GM19467 (cell line): ENCODE data around the gene CD55.

Experiments
- ATAC-seq: cut with Tn5 transposase; IDR thresholded peaks from one replicate; pipeline ENCODE4 v1.9.1; 2021; ENCODE audit warnings: mild to moderate bottlenecking, moderate library complexity; ENCODE audit not compliant: unreplicated experiment

The CD55 gene

GRCh38 chr1:207328004-207328403, 6.5 kb downstream of the CD55 start:
- no peak for ATAC-seq

- ATAC-seq, result no peak
These were observed 7.5 kb downstream of the CD55 start for GRCh38 chr1:207328908-207329440.

- no peak for ATAC-seq
These were observed 8.0 kb downstream of the CD55 start for GRCh38 chr1:207329469-207329868.

GRCh38 chr1:207330011-207330710, 8.7 kb downstream of the CD55 start:
- no peak for ATAC-seq

- ATAC-seq, result no peak
These were observed 10.2 kb downstream of the CD55 start for GRCh38 chr1:207331354-207332313.

- no peak for ATAC-seq
These were observed 11.6 kb downstream of the CD55 start for GRCh38 chr1:207333009-207333600.

- ATAC-seq, result no peak
These were observed 12.1 kb downstream of the CD55 start for GRCh38 chr1:207333620-207334019.

GRCh38 chr1:207334337-207334736, 12.9 kb downstream of the CD55 start:
- ATAC-seq, result no peak

- no peak for ATAC-seq
These were observed 13.7 kb downstream of the CD55 start for GRCh38 chr1:207335138-207335537.

GRCh38 chr1:207335695-207336363, 14.4 kb downstream of the CD55 start:
- peak; percentile 66 for ATAC-seq

GRCh38 chr1:207336559-207337467, 15.3 kb downstream of the CD55 start:
- ATAC-seq, result peak; percentile 56

- no peak for ATAC-seq
These were observed 20.9 kb downstream of the CD55 start for GRCh38 chr1:207342332-207342731.

GRCh38 chr1:207343675-207344074, 22.2 kb downstream of the CD55 start:
- ATAC-seq, result no peak

- ATAC-seq, result no peak
These were observed 22.7 kb downstream of the CD55 start for GRCh38 chr1:207344221-207344620.

- no peak for ATAC-seq
These were observed 24.4 kb downstream of the CD55 start for GRCh38 chr1:207345644-207346477.

- no peak for ATAC-seq
These were observed 25.0 kb downstream of the CD55 start for GRCh38 chr1:207346513-207346912.

GRCh38 chr1:207349979-207350378, 28.5 kb downstream of the CD55 start:
- ATAC-seq, result no peak

- no peak for ATAC-seq
These were observed 31.1 kb downstream of the CD55 start for GRCh38 chr1:207352554-207352953.

GRCh38 chr1:207355060-207355459, 33.6 kb downstream of the CD55 start:
- no peak for ATAC-seq
